ENCODE measurements around the gene RNF168. TPM values are rescaled to one million over a fixed set of nuclear protein-coding genes. Genes with fewer than 3 reads are reported as not detected.

RNF168 gene
- total RNA-seq, 1 experiment from 2014 or later: 65.5 TPM

DNA sequence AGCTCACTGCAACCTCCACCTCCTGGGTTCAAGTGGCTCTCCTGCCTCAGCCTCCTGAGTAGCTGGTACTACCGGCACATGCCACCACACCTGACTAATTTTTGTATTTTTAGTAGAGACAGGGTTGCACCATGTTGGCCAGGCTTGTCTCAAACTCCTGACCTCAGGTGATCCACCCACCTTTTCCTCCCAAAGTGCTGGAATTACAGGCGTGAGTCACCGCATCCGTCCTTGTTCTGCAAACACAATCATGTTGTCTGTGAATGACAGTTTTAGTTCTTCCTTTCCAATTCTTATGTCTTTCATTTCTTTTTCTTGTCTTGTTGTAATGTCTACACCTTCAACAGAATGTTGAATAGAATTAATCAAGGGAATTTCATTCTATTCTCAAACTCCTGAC lies 27.9 kb upstream of the RNF168 start:
- Histone ChIP-seq H2AFZ (ENCODE audit: low read length) (no peak overlapping the region), H2BK20ac (ENCODE audit: low read depth, low read length, poor library complexity, severe bottlenecking) (no peak overlapping the region), H2BK15ac (ENCODE audit: low read depth, low read length) (no peak overlapping the region), H3K23me2 (ENCODE audit: insufficient read length, low read depth, low read length, poor library complexity, severe bottlenecking) (no peaks in the 10 kb centered on the region), H3K9me3 (ENCODE audit: control insufficient read depth, low read depth, low read length) (no peaks in the 10 kb centered on the region), H2BK5ac (ENCODE audit: insufficient read length, low read length) (no peak overlapping the region), H3K4me2 (ENCODE audit: insufficient read depth, insufficient read length, low read length) (no peak overlapping the region), H4K20me1 (ENCODE audit: control insufficient read depth, insufficient read depth, insufficient read length) (no peaks in the 10 kb centered on the region), H3K4me1 (ENCODE audit: insufficient read depth, low read length) (peaks cover 4% of the 10 kb centered on the region; the same call in 1 of the 2 replicates), H3K14ac (ENCODE audit: insufficient read depth, low read length) (no peak overlapping the region), H2AK5ac (ENCODE audit: insufficient read length, low read length) (no peak overlapping the region), H3K79me1 (ENCODE audit: insufficient read depth, low read depth, low read length, poor library complexity, severe bottlenecking) (no peaks in the 10 kb centered on the region), H3K18ac (ENCODE audit: insufficient read length, low read depth, low read length) (no peak overlapping the region), H3K4ac (ENCODE audit: low read depth, low read length) (no peak overlapping the region), H2BK12ac (ENCODE audit: insufficient read length, low read depth, low read length) (no peak overlapping the region), H3K27ac (ENCODE audit: insufficient read length, low read depth, low read length) (no peak overlapping the region), H3K79me2 (ENCODE audit: insufficient read depth, low read length) (no peaks in the 10 kb centered on the region), H3K9ac (ENCODE audit: extremely low read depth, insufficient read length, low read length) (no peak overlapping the region), H4K91ac (ENCODE audit: insufficient read length, low read depth, low read length) (no peak overlapping the region), H4K5ac (ENCODE audit: insufficient read length, low read depth, low read length) (no peak overlapping the region), H3K56ac (ENCODE audit: insufficient read length, low read depth, low read length) (no peak overlapping the region), H3K23ac (ENCODE audit: insufficient read length, low read depth, low read length) (no peak overlapping the region), H3T11ph (ENCODE audit: low read length) (no peak overlapping the region), H3K27me3 (ENCODE audit: insufficient read depth, low read length) (no peaks in the 10 kb centered on the region), H2BK120ac (ENCODE audit: low read depth, low read length, poor library complexity, severe bottlenecking) (no peak overlapping the region), H4K8ac (replicated peaks; ENCODE audit: insufficient read length, low read depth, low read length) (no peak overlapping the region)
- Mint-ChIP-seq H3K4me3 (no peak overlapping the region), H3K27ac (no peak overlapping the region), H3K9me3 (peaks cover 22 to 23% of the 10 kb centered on the region in 2 experiments), H3K27me3 (ENCODE audit: low read depth) (peaks cover 15% of the 10 kb centered on the region), H3K36me3 (ENCODE audit: insufficient read depth in 1 of 3, low read depth in 3 of 3) (peaks cover 6 to 20% (median 7%) of the 10 kb centered on the region in 3 experiments), H3K4me1 (peaks cover 17 to 20% of the 10 kb centered on the region in 2 experiments)
- WGBS (ENCODE audit: extremely low coverage, insufficient read length, low lambda C conversion rate): no CpG with 5 or more reads among the region's 4 CpGs
- TF ChIP-seq, protein P1, sequence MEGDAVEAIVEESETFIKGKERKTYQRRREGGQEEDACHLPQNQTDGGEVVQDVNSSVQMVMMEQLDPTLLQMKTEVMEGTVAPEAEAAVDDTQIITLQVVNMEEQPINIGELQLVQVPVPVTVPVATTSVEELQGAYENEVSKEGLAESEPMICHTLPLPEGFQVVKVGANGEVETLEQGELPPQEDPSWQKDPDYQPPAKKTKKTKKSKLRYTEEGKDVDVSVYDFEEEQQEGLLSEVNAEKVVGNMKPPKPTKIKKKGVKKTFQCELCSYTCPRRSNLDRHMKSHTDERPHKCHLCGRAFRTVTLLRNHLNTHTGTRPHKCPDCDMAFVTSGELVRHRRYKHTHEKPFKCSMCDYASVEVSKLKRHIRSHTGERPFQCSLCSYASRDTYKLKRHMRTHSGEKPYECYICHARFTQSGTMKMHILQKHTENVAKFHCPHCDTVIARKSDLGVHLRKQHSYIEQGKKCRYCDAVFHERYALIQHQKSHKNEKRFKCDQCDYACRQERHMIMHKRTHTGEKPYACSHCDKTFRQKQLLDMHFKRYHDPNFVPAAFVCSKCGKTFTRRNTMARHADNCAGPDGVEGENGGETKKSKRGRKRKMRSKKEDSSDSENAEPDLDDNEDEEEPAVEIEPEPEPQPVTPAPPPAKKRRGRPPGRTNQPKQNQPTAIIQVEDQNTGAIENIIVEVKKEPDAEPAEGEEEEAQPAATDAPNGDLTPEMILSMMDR (conservative IDR thresholded peaks at IDR 0.05): no peak
- no peak for DNase-seq

Measured in H9 (cell line).